IMR-90 (cell line): ENCODE measurements around the gene TTC27. TPM values are rescaled to one million over a fixed set of nuclear protein-coding genes. Genes with fewer than 3 reads are reported as not detected.

Experiments used
- ATAC-seq: fragments of 200-7000 bp; cut with Tn5 transposase; 2 replicates; pipeline ENCODE4 v1.9.1; 2020; ENCODE audit warnings: low read depth, mild to moderate bottlenecking, moderate library complexity
- BruUV-seq: library from RNA; stranded (reverse); fragments of 400-500 nt; replicated peaks from 2 replicates; lab custom pipeline; 2021; lab: Mats Ljungman, UMichigan
- CTCF ChIA-PET: fragments of 300-600 bp; formaldehyde crosslinking; extraction: SDS; loops from one replicate; lab custom pipeline; 2021; ENCODE audit warnings: antibody characterized with exemption; lab: Yijun Ruan, JAX
- POLR2A ChIA-PET: fragments of 300-600 bp; sonication (Branson Sonifier 250); formaldehyde crosslinking; loops from one replicate; lab custom pipeline; 2022; ENCODE audit warnings: antibody characterized with exemption; ENCODE audit not compliant: unreplicated experiment; lab: Charles Lee
- DNase-seq: peaks from one replicate; pipeline ENCODE4 v3.0.0; 2013
- H2AFZ ChIP-seq: replicated peaks from 2 replicates; pipeline ENCODE3; 2013; ENCODE audit warnings: low read length, mild to moderate bottlenecking; ENCODE audit not compliant: poor library complexity
- H2AK5ac ChIP-seq: 2 replicates; pipeline ENCODE4 v1.6.1; 2013; ENCODE audit warnings: low read depth, low read length, inconsistent platforms
- H2AK9ac ChIP-seq: replicated peaks from 2 replicates; pipeline ENCODE3; 2013; ENCODE audit warnings: mild to moderate bottlenecking, low read depth, low read length, moderate library complexity; ENCODE audit not compliant: poor library complexity
- H2BK120ac ChIP-seq: 2 replicates; pipeline ENCODE4 v1.6.1; 2013; ENCODE audit warnings: low read depth, low read length, inconsistent platforms
- H2BK15ac ChIP-seq: 3 replicates; pipeline ENCODE4 v1.6.1; 2013; ENCODE audit warnings: low read depth, low read length, inconsistent platforms
- H2BK20ac ChIP-seq: 2 replicates; pipeline ENCODE4 v1.6.1; 2013; ENCODE audit warnings: low read depth, mild to moderate bottlenecking, inconsistent platforms, low read length, moderate library complexity
- H2BK5ac ChIP-seq: 2 replicates; pipeline ENCODE4 v1.6.1; 2013; ENCODE audit warnings: mild to moderate bottlenecking, low read depth, low read length, inconsistent platforms; ENCODE audit not compliant: poor library complexity, severe bottlenecking
- H3K14ac ChIP-seq: replicated peaks from 2 replicates; pipeline ENCODE4 v1.6.1; 2013; ENCODE audit warnings: low read depth, low read length, inconsistent platforms
- H3K18ac ChIP-seq: 2 replicates; pipeline ENCODE4 v1.6.1; 2013; ENCODE audit warnings: low read depth, low read length, control low read depth
- H3K23ac ChIP-seq: 2 replicates; pipeline ENCODE4 v1.6.1; 2013; ENCODE audit warnings: low read depth, low read length, inconsistent platforms
- H3K27ac ChIP-seq: 2 replicates; pipeline ENCODE4 v1.5.1; 2013; ENCODE audit warnings: mild to moderate bottlenecking, control low read depth, low read length; ENCODE audit not compliant: insufficient read depth
- H3K27me3 ChIP-seq: 2 replicates; pipeline ENCODE4 v1.6.1; 2013; ENCODE audit warnings: low read length; ENCODE audit not compliant: control insufficient read depth, insufficient read depth
- H3K36me3 ChIP-seq: 2 replicates; pipeline ENCODE4 v1.6.1; 2013; ENCODE audit warnings: low read length, mixed read lengths; ENCODE audit not compliant: control insufficient read depth, insufficient read depth
- H3K4ac ChIP-seq: 2 replicates; pipeline ENCODE4 v1.6.1; 2013; ENCODE audit warnings: low read depth, low read length, inconsistent platforms
- H3K4me1 ChIP-seq: 2 replicates; pipeline ENCODE4 v1.6.1; 2013; ENCODE audit warnings: low read length, mixed read lengths; ENCODE audit not compliant: control insufficient read depth, insufficient read depth
- H3K4me2 ChIP-seq: 2 replicates; pipeline ENCODE4 v1.6.1; 2013; ENCODE audit warnings: low read depth, mild to moderate bottlenecking, control low read depth, low read length, moderate library complexity
- H3K4me3 ChIP-seq: 2 replicates; pipeline ENCODE4 v1.5.1; 2013; ENCODE audit warnings: low read depth, mild to moderate bottlenecking, control low read depth, low read length, moderate library complexity; ENCODE audit not compliant: insufficient read depth
- H3K56ac ChIP-seq: 2 replicates; pipeline ENCODE4 v1.6.1; 2013; ENCODE audit warnings: low read length, inconsistent platforms; ENCODE audit not compliant: insufficient read depth; ENCODE audit errors: extremely low read depth
- H3K79me1 ChIP-seq, 2 experiments: 2 replicates each; pipeline ENCODE4 v1.6.1; 2013; ENCODE audit warnings: low read length in 2 of 2, inconsistent platforms in 1 of 2, low read depth in 1 of 2
- H3K9ac ChIP-seq: 2 replicates; pipeline ENCODE4 v1.6.1; 2013; ENCODE audit warnings: low read depth, low read length, control low read depth
- H3K9me1 ChIP-seq: 2 replicates; pipeline ENCODE4 v1.6.1; 2013; ENCODE audit warnings: low read length, inconsistent platforms; ENCODE audit not compliant: insufficient read depth
- H3K9me3 ChIP-seq: 2 replicates; pipeline ENCODE4 v1.6.1; 2013; ENCODE audit warnings: low read length; ENCODE audit not compliant: control insufficient read depth, insufficient read depth
- H4K20me1 ChIP-seq: 2 replicates; pipeline ENCODE4 v1.6.1; 2013; ENCODE audit warnings: low read length, inconsistent platforms; ENCODE audit not compliant: insufficient read depth
- H4K5ac ChIP-seq: 2 replicates; pipeline ENCODE4 v1.6.1; 2013; ENCODE audit warnings: mild to moderate bottlenecking, low read depth, low read length, control low read depth
- H4K8ac ChIP-seq, 2 experiments: 2 replicates each; pipeline ENCODE4 v1.6.1; 2013; ENCODE audit warnings: low read depth in 2 of 2, low read length in 2 of 2, control low read depth in 1 of 2, inconsistent platforms in 1 of 2
- H4K91ac ChIP-seq: 2 replicates; pipeline ENCODE4 v1.6.1; 2013; ENCODE audit warnings: low read depth, low read length, inconsistent platforms; ENCODE audit not compliant: insufficient read depth
- CEBPB ChIP-seq: IDR thresholded peaks from 2 replicates; pipeline ENCODE4 v1.6.1; 2012; ENCODE audit warnings: low read depth, low read length, improper control_type of control experiment
- CHD1 ChIP-seq: IDR thresholded peaks from 2 replicates; pipeline ENCODE4 v1.6.1; 2012; ENCODE audit warnings: low read depth, low read length, improper control_type of control experiment
- CTCF ChIP-seq: conservative IDR thresholded peaks from 2 replicates; pipeline ENCODE4 v1.5.1; 2012; ENCODE audit warnings: mild to moderate bottlenecking, low read depth, low read length, improper control_type of control experiment
- FOS ChIP-seq: fragments of 150-350 bp; IDR thresholded peaks from 2 replicates; pipeline ENCODE4 v1.6.1; 2016; ENCODE audit warnings: low read depth, low read length
- MAZ ChIP-seq: IDR thresholded peaks from 2 replicates; pipeline ENCODE4 v1.6.1; 2012; ENCODE audit warnings: low read depth, mild to moderate bottlenecking, low read length, improper control_type of control experiment, moderate library complexity, borderline replicate concordance
- RAD21 ChIP-seq: IDR thresholded peaks from 2 replicates; pipeline ENCODE4 v1.6.1; 2012; ENCODE audit warnings: low read length, improper control_type of control experiment
- RFX5 ChIP-seq: IDR thresholded peaks from 2 replicates; pipeline ENCODE4 v1.8.0; 2012; ENCODE audit warnings: low read depth, mild to moderate bottlenecking, low read length, moderate library complexity
- SMC3 ChIP-seq: fragments of 150-350 bp; IDR thresholded peaks from 2 replicates; pipeline ENCODE4 v1.6.1; 2016; ENCODE audit warnings: low read depth, mild to moderate bottlenecking, antibody characterized with exemption, low read length, moderate library complexity
- WGBS, 2 experiments: methylation state at CpG; one replicate each; pipeline versions ENCODE4 v1.1.5 to v1.1.7; 2013; ENCODE audit warnings: missing lambda C conversion rate in 2 of 2; ENCODE audit not compliant: insufficient read length in 1 of 2; ENCODE audit errors: extremely low coverage in 2 of 2; 5-methylcytosine and 5-hydroxymethylcytosine counted together
- dilution Hi-C: fragments of 300-500 bp; cut with HindIII; formaldehyde crosslinking; loops from one replicate; pipeline ENCODE4 v1.14.3; 2018; ENCODE audit warnings: low sequenced_read_pairs; ENCODE audit not compliant: unreplicated experiment
- in situ Hi-C: fragments of 300-500 bp; cut with MboI; formaldehyde crosslinking; loops from 3 replicates; pipeline ENCODE4 v1.14.3; 2019; ENCODE audit warnings: low sequenced_read_pairs, inconsistent platforms, mixed read lengths
- intact Hi-C: fragments of 100-400 bp; cut with micrococcal nuclease; formaldehyde crosslinking; loops from 2 replicates; pipeline ENCODE4 v1.10.0; 2022
- polyA plus RNA-seq, 3 experiments: library from polyadenylated mRNA; depleted of rRNA; stranded (reverse); fragments of >200 nt; gene quantifications; 2 replicates each; pipeline ENCODE4 v1.2.3, GENCODE V29; 2012; ENCODE audit warnings: low replicate concordance in 1 of 3
- total RNA-seq: library from RNA; depleted of rRNA; stranded (reverse); fragments of >200 nt; gene quantifications from 2 replicates; pipeline ENCODE4 v1.2.3, GENCODE V29; 2012

The TTC27 gene
- total and polyA plus RNA-seq, 2 of the 4 experiments (the other 2 are of a cell fraction) = 12.7 to 30.5 TPM

GRCh38 chr2:32802877-32803276, 175.0 kb downstream of the TTC27 start:
- H2BK20ac ChIP-seq = peak overlapping the region; percentile 41
- no peak overlapping the region for H2AK9ac ChIP-seq
- H3K79me1 ChIP-seq = peaks cover 0 to 4% of the 10 kb centered on the region in 2 experiments; a peak in 1 of 4 replicates
- H3K4ac ChIP-seq = peak overlapping the region; percentile 41; the same call in 1 of the 2 replicates
- H2BK15ac ChIP-seq = no peak overlapping the region; the same call in 2 of the 3 replicates
- H3K18ac ChIP-seq = no peak overlapping the region
- intact Hi-C loops (no loop called here), in situ Hi-C loops (no loop called here), dilution Hi-C loops (no loop called here)
- H2AFZ ChIP-seq = no peak overlapping the region
- H3K4me3 ChIP-seq = no peak overlapping the region
- no peaks in the 10 kb centered on the region for H4K20me1 ChIP-seq
- TF ChIP-seq SMC3 (no peak), CTCF (no peak), CEBPB (no peak), FOS (no peak), MAZ (no peak), CHD1 (no peak), RAD21 (no peak), RFX5 (no peak)
- peak overlapping the region; percentile 72 for H4K5ac ChIP-seq
- no peak overlapping the region for H4K8ac ChIP-seq
- H3K36me3 ChIP-seq = no peaks in the 10 kb centered on the region
- no peak overlapping the region for H3K4me2 ChIP-seq
- no peak overlapping the region for H3K27ac ChIP-seq
- H3K9me3 ChIP-seq = no peaks in the 10 kb centered on the region
- peak overlapping the region; percentile 10; the same call in 1 of the 2 replicates for H4K91ac ChIP-seq
- WGBS, 2 experiments = no CpG with 5 or more reads among the region's 4 CpGs
- ATAC-seq (no peak), DNase-seq (no peak)
- H3K9ac ChIP-seq = no peak overlapping the region
- H3K4me1 ChIP-seq = peaks cover 10% of the 10 kb centered on the region
- H3K56ac ChIP-seq = no peak overlapping the region
- ChIA-PET POLR2A (no interaction called here), CTCF (no interaction called here)
- no peak overlapping the region for H3K14ac ChIP-seq
- peaks cover 6% of the 10 kb centered on the region for H3K9me1 ChIP-seq
- peak overlapping the region; percentile 9; the same call in 1 of the 2 replicates for H2AK5ac ChIP-seq
- H2BK5ac ChIP-seq = no peak overlapping the region
- BruUV-seq = no TSS peak
- H2BK120ac ChIP-seq = peak overlapping the region; percentile 40
- no peak overlapping the region for H3K23ac ChIP-seq
- no peaks in the 10 kb centered on the region for H3K27me3 ChIP-seq
